Left lung (tissue), 10 donors: ENCODE measurements around the gene LRRK1. TPM values are rescaled to one million over a fixed set of nuclear protein-coding genes. Genes with fewer than 3 reads are reported as not detected.
A peak's percentile ranks its signal among the peaks of the same experiment; 100 is the strongest.

Source experiments
- ATAC-seq: fragments of 200-7000 bp; cut with Tn5 transposase; one replicate; pipeline ENCODE4 v1.9.1; 2020; ENCODE audit warnings: moderate library complexity
- DNase-seq, 4 donors: peaks; one replicate each; pipeline ENCODE4 v3.0.0-alpha.2; 2013 to 2020
- H3K27ac ChIP-seq, 2 donors: fragments of 200-600 bp; sonication (generic) in 1 of 2; one replicate each; pipeline versions ENCODE4 v1.5.0 to v1.8.0; 2020 to 2021
- H3K27me3 ChIP-seq, 2 donors: fragments of 200-600 bp; sonication (generic) in 1 of 2; one replicate each; pipeline versions ENCODE4 v1.5.0 to v1.8.0; 2020 to 2021
- H3K36me3 ChIP-seq, 2 donors: fragments of 200-600 bp; sonication (generic) in 1 of 2; one replicate each; pipeline versions ENCODE4 v1.5.0 to v1.8.0; 2020 to 2021
- H3K4me1 ChIP-seq, 2 donors: fragments of 200-600 bp; one replicate each; pipeline ENCODE4 v1.8.0; 2021
- H3K4me3 ChIP-seq, 2 donors: fragments of 200-600 bp; sonication (generic) in 1 of 2; one replicate each; pipeline versions ENCODE4 v1.5.0 to v1.8.0; 2020 to 2021; ENCODE audit warnings: mild to moderate bottlenecking in 1 of 2
- H3K9me3 ChIP-seq, 2 donors: fragments of 200-600 bp; sonication (generic) in 1 of 2; one replicate each; pipeline versions ENCODE4 v1.5.0 to v1.8.0; 2020 to 2021
- CTCF ChIP-seq, 2 donors: fragments of 200-600 bp; sonication (generic) in 1 of 2; IDR thresholded peaks; one replicate each; pipeline versions ENCODE4 v1.5.0 to v1.8.0; 2021; ENCODE audit warnings: antibody characterized with exemption in 2 of 2
- intact Hi-C, 2 donors: fragments of 100-400 bp; cut with DNase I; formaldehyde crosslinking; loops; one replicate each; pipeline versions ENCODE4 v1.11.2 to v1.14.2; 2022
- polyA plus RNA-seq, 6 donors: library from polyadenylated mRNA; unstranded; fragments of 120-200 nt; gene quantifications; one replicate each; pipeline ENCODE4 v1.2.1, GENCODE V29; 2013; ENCODE audit not compliant: insufficient read length in 6 of 6
- total RNA-seq, 2 donors: library from RNA; stranded (reverse); fragmentation: NEBNext Ultra II Directional; extraction: Animal tissue kit (Norgen Biotek cat#: 25700); gene quantifications; one replicate each; pipeline ENCODE4 v1.2.1, GENCODE V29; 2021
- donor health status: DM: no; HTN: yes; CAD: no.
- donor health status: DM: no; HTN: no; CAD: no.

Gene LRRK1
- total and polyA plus RNA-seq, 8 donors = 1.9 to 24.2 (median 3.0) TPM

GRCh38 chr15:101045835-101046691 lies 126.9 kb downstream of the LRRK1 start:
- TF ChIP-seq CTCF (IDR thresholded peaks at IDR 0.05) = no peak
- H3K27ac ChIP-seq = no peak overlapping the region

GRCh38 chr15:101046826-101047225 lies 127.7 kb downstream of the LRRK1 start:
- Histone ChIP-seq H3K4me1 (no peaks in the 10 kb centered on the region), H3K36me3 (peaks cover 0 to 86% of the 10 kb centered on the region in 2 donors), H3K4me3 (no peak overlapping the region), H3K27me3 (no peaks in the 10 kb centered on the region), H3K27ac (no peak overlapping the region), H3K9me3 (no peaks in the 10 kb centered on the region)
- ATAC-seq (no peak), DNase-seq (no peak)
- intact Hi-C loops = no loop called here
- no peak for TF ChIP-seq CTCF (IDR thresholded peaks at IDR 0.05)

More at GRCh38 chr15:101045835-101046691, 126.9 kb downstream of the LRRK1 start:
- ATAC-seq (no peak), DNase-seq (peak in 1 of 4 donors; percentile 19)
- H3K4me3 ChIP-seq = no peak overlapping the region
- H3K4me1 ChIP-seq = no peaks in the 10 kb centered on the region
- H3K36me3 ChIP-seq = peaks cover 0 to 78% of the 10 kb centered on the region in 2 donors
- peaks cover 0 to 3% of the 10 kb centered on the region in 2 donors for H3K9me3 ChIP-seq
- intact Hi-C loops = no loop called here
- H3K27me3 ChIP-seq = no peaks in the 10 kb centered on the region

GRCh38 chr15:101047301-101047781 lies 128.2 kb downstream of the LRRK1 start:
- intact Hi-C loops = no loop called here
- no peak overlapping the region for H3K27ac ChIP-seq
- TF ChIP-seq CTCF (IDR thresholded peaks at IDR 0.05) = no peak
- no peak overlapping the region for H3K4me3 ChIP-seq
- DNase-seq (peak in 3 of 4 donors; percentile 28 to 59 (median 40)), ATAC-seq (no peak)
- H3K27me3 ChIP-seq = no peaks in the 10 kb centered on the region
- peaks cover 0 to 86% of the 10 kb centered on the region in 2 donors for H3K36me3 ChIP-seq
- no peaks in the 10 kb centered on the region for H3K9me3 ChIP-seq
- H3K4me1 ChIP-seq = no peaks in the 10 kb centered on the region

GRCh38 chr15:101048176-101048575 lies 129.0 kb downstream of the LRRK1 start:
- no peaks in the 10 kb centered on the region for H3K27me3 ChIP-seq
- intact Hi-C loops = no loop called here
- H3K36me3 ChIP-seq = peaks cover 0 to 86% of the 10 kb centered on the region in 2 donors
- no peaks in the 10 kb centered on the region for H3K9me3 ChIP-seq
- H3K27ac ChIP-seq = no peak overlapping the region
- no peak overlapping the region for H3K4me3 ChIP-seq
- ATAC-seq (no peak), DNase-seq (peak in 1 of 4 donors; percentile 10)
- no peaks in the 10 kb centered on the region for H3K4me1 ChIP-seq
- TF ChIP-seq CTCF (IDR thresholded peaks at IDR 0.05) = no peak

GRCh38 chr15:101048581-101049030 lies 129.4 kb downstream of the LRRK1 start:
- ATAC-seq (no peak), DNase-seq (peak in 2 of 4 donors; percentile 24 to 47)
- H3K36me3 ChIP-seq = peaks cover 0 to 90% of the 10 kb centered on the region in 2 donors
- H3K27me3 ChIP-seq = no peaks in the 10 kb centered on the region
- H3K4me3 ChIP-seq = no peak overlapping the region
- H3K9me3 ChIP-seq = no peaks in the 10 kb centered on the region
- intact Hi-C loops = no loop called here
- TF ChIP-seq CTCF (IDR thresholded peaks at IDR 0.05) = no peak
- H3K4me1 ChIP-seq = no peaks in the 10 kb centered on the region
- no peak overlapping the region for H3K27ac ChIP-seq
